ENCODE measurements around the gene ARID5B. TPM values are rescaled to one million over a fixed set of nuclear protein-coding genes. Genes with fewer than 3 reads are reported as not detected.

Gene ARID5B
- total RNA-seq, 2 experiments from 2014 or later = 26.7 to 28.3 TPM

GRCh38 chr10:62048919-62049623, 147.6 kb downstream of the ARID5B start:
- ChIA-PET CTCF (interaction anchor here (0.6 to 3.7 kb wide), 19 partner anchors 10 to 216 kb away, joined by 3 to 24 read pairs (median 5); partner anchors contain the start of gene ARID5B), POLR2A (interaction anchor here (0.7 to 4.7 kb wide), 20 partner anchors 7 to 1220 kb away, joined by 3 to 79 read pairs (median 4); partner anchors contain the start of gene ARID5B)
- intact Hi-C loops (cut with micrococcal nuclease) = loop anchor here (2.0 to 5.0 kb wide), 2 partner anchors 136 to 147 kb away; partner anchors contain the start of gene ARID5B
- Mint-ChIP-seq H3K27me3 (no peaks in the 10 kb centered on the region), H3K4me1 (ENCODE audit: low read depth) (peaks cover 95% of the 10 kb centered on the region), H3K9me3 (peaks cover 6% of the 10 kb centered on the region), H3K27ac (peak overlapping the region; percentile 95), H3K4me3 (peak overlapping the region; percentile 84), H3K36me3 (ENCODE audit: low read depth) (peaks cover 67% of the 10 kb centered on the region)
- no peak for TF ChIP-seq CTCF (IDR thresholded peaks at IDR 0.05)
- peak; percentile 77 for DNase-seq
- ATAC-seq = peak; percentile 24

- peaks cover 68% of the 10 kb centered on the region for H3K36me3 Mint-ChIP-seq (ENCODE audit: low read depth)
- no peak for TF ChIP-seq CTCF (IDR thresholded peaks at IDR 0.05)
- DNase-seq (no peak), ATAC-seq (no peak)
- peaks cover 95% of the 10 kb centered on the region for H3K4me1 Mint-ChIP-seq (ENCODE audit: low read depth)
- ChIA-PET POLR2A (interaction anchor here (0.9 to 4.7 kb wide), 16 partner anchors 11 to 153 kb away, joined by 3 to 79 read pairs (median 6); partner anchors contain the start of gene ARID5B), CTCF (interaction anchor here (0.8 to 3.7 kb wide), 16 partner anchors 9 to 215 kb away, joined by 3 to 24 read pairs (median 6); partner anchors contain the start of gene ARID5B)
- no peaks in the 10 kb centered on the region for H3K27me3 Mint-ChIP-seq
- peak overlapping the region; percentile 95 for H3K27ac Mint-ChIP-seq
- intact Hi-C loops (cut with micrococcal nuclease) = loop anchor here (2.0 to 5.0 kb wide), 2 partner anchors 135 to 147 kb away; partner anchors contain the start of gene ARID5B
- H3K9me3 Mint-ChIP-seq = peaks cover 6% of the 10 kb centered on the region
- H3K4me3 Mint-ChIP-seq = peak overlapping the region; percentile 84
Measured at GRCh38 chr10:62049624-62050345, 148.3 kb downstream of the ARID5B start.

- H3K4me1 Mint-ChIP-seq (ENCODE audit: low read depth) = peaks cover 96% of the 10 kb centered on the region
- peak overlapping the region; percentile 84 for H3K4me3 Mint-ChIP-seq
- no peak for ATAC-seq
- POLR2A ChIA-PET = interaction anchor here (0.9 to 4.7 kb wide), 15 partner anchors 12 to 154 kb away, joined by 3 to 79 read pairs (median 5); partner anchors contain the start of gene ARID5B
- peak overlapping the region; percentile 95 for H3K27ac Mint-ChIP-seq
- peaks cover 68% of the 10 kb centered on the region for H3K36me3 Mint-ChIP-seq (ENCODE audit: low read depth)
- peaks cover 6% of the 10 kb centered on the region for H3K9me3 Mint-ChIP-seq
- H3K27me3 Mint-ChIP-seq = no peaks in the 10 kb centered on the region
- CTCF ChIA-PET = interaction anchor here (0.6 to 3.7 kb wide), 17 partner anchors 9 to 676 kb away, joined by 3 to 24 read pairs (median 6); partner anchors contain the start of gene ARID5B
- no peak for DNase-seq
- no peak for TF ChIP-seq CTCF (IDR thresholded peaks at IDR 0.05)
- intact Hi-C loops (cut with micrococcal nuclease) = no loop called here
Measured at GRCh38 chr10:62050346-62050892, 148.9 kb downstream of the ARID5B start.

DNA sequence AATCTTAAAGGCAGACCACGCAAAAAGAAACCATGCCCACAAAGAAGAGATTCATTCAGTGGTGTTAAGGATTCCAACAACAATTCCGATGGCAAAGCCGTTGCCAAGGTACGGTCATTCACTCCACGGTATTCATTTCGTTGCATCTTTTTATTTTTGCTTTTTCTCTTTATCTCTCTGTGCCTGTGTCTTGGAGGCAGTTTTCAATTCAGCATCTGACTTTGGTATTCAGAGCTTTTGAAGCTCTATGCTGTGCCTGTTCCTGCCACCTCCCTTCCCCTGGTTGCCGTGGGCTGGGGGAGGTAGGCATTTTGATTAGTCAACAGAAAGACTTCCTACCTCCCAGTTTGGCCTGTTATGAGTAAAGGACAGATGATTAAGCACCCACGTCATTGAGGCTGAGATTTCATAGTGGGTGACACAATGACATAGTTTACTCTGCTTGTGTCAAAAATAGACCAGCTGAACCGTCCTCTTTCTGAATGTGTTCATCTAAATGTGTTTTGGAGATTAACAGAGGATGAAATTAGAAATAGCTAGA, 149.5 kb downstream of the ARID5B start:
- peak; percentile 88 for DNase-seq
- POLR2A ChIA-PET = interaction anchor here (0.6 to 3.8 kb wide), 16 partner anchors 12 to 197 kb away, joined by 3 to 79 read pairs (median 4); partner anchors contain the start of gene ARID5B
- peaks cover 96% of the 10 kb centered on the region for H3K4me1 Mint-ChIP-seq (ENCODE audit: low read depth)

More for the DNA sequence above, 149.5 kb downstream of the ARID5B start:
- peak; percentile 57 for ATAC-seq
- H3K4me3 Mint-ChIP-seq = peak overlapping the region; percentile 84
- H3K27ac Mint-ChIP-seq = peak overlapping the region; percentile 95
- peaks cover 3% of the 10 kb centered on the region for H3K9me3 Mint-ChIP-seq
- CTCF ChIA-PET = interaction anchor here (0.6 to 3.7 kb wide), 15 partner anchors 8 to 675 kb away, joined by 3 to 24 read pairs (median 5); partner anchors contain the start of gene ARID5B
- no peak for TF ChIP-seq CTCF (IDR thresholded peaks at IDR 0.05)
- H3K27me3 Mint-ChIP-seq = no peaks in the 10 kb centered on the region
- peaks cover 67% of the 10 kb centered on the region for H3K36me3 Mint-ChIP-seq (ENCODE audit: low read depth)
- intact Hi-C loops (cut with micrococcal nuclease) = no loop called here
